Left ventricle myocardium inferior (tissue), 1 donor: Measurements from ENCODE around the gene SLC6A9. TPM values are rescaled to one million over a fixed set of nuclear protein-coding genes. Genes with fewer than 3 reads are reported as not detected.

Experiments used
- DNase-seq: peaks from one replicate; pipeline ENCODE4 v3.0.0-alpha.2; 2020
- H3K27ac ChIP-seq: fragments of 200-600 bp; replicated peaks from 2 replicates; pipeline ENCODE4 v1.8.0; 2021
- H3K27me3 ChIP-seq: fragments of 200-600 bp; 2 replicates; pipeline ENCODE4 v1.8.0; 2021; ENCODE audit warnings: low read depth
- H3K36me3 ChIP-seq: fragments of 200-600 bp; 2 replicates; pipeline ENCODE4 v1.8.0; 2021
- H3K4me1 ChIP-seq: fragments of 200-600 bp; 2 replicates; pipeline ENCODE4 v1.8.0; 2021
- H3K4me3 ChIP-seq: fragments of 200-600 bp; 2 replicates; pipeline ENCODE4 v1.8.0; 2021; ENCODE audit warnings: mild to moderate bottlenecking, moderate library complexity
- H3K9me3 ChIP-seq: fragments of 200-600 bp; replicated peaks from 2 replicates; pipeline ENCODE4 v1.8.0; 2021
- intact Hi-C: fragments of 100-400 bp; cut with micrococcal nuclease; formaldehyde crosslinking; loops from one replicate; pipeline ENCODE4 v1.11.0; 2022
- total RNA-seq: library from RNA; stranded (reverse); fragmentation: NEBNext Ultra II Directional; extraction: Animal tissue kit (Norgen Biotek cat#: 25700); gene quantifications from one replicate; pipeline ENCODE4 v1.2.1, GENCODE V29; 2021
- TF ChIP-seq, protein P1 (sequence below): fragments of 200-600 bp; IDR thresholded peaks from 2 replicates; pipeline ENCODE4 v1.8.0; 2021; ENCODE audit warnings: antibody characterized with exemption, mild to moderate bottlenecking, borderline replicate concordance
- donor health status: DM: no; HTN: yes; CAD: no; lungs with severe emphysema.

The SLC6A9 gene
- total RNA-seq, 1 donor from 2014 or later: 1.2 TPM

DNA sequence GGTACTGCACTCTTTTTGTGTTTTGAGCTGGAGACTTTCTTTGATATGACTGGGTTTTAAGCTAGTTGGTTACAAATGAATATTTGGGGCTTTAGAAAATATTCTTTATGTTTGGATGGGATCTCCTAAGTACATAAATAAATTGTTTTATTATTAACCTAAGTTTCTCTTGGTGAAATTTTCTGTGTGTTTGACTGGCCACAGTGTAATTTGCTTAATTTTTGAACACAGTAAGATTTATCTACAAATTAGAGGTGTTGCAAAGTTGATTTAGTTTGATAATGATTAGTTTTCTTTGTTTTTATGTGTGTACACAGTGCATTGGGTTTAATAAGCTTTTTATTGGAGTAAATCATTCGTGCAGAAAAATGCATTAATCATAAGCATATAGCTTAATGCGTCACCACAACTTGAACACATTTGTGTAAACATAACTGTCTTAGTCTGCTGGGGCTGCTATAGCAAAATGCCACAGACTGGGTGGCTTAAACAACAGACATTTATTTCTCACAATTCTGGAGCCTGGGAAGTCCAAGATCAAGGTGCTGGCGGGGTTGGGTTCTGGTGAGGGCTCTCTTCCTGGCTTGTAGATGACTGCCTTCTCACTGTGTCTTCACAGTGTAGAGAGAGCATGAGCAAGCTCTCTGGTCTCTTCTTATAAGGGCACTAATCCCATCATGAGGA lies 17.4 kb upstream of the SLC6A9 start:
- Histone ChIP-seq H3K27me3 (peaks cover 4% of the 10 kb centered on the region), H3K36me3 (no peaks in the 10 kb centered on the region), H3K27ac (no peak overlapping the region), H3K4me3 (no peak overlapping the region), H3K9me3 (no peaks in the 10 kb centered on the region), H3K4me1 (peaks cover under 1% of the 10 kb centered on the region)
- no peak for DNase-seq
- TF ChIP-seq, protein P1, sequence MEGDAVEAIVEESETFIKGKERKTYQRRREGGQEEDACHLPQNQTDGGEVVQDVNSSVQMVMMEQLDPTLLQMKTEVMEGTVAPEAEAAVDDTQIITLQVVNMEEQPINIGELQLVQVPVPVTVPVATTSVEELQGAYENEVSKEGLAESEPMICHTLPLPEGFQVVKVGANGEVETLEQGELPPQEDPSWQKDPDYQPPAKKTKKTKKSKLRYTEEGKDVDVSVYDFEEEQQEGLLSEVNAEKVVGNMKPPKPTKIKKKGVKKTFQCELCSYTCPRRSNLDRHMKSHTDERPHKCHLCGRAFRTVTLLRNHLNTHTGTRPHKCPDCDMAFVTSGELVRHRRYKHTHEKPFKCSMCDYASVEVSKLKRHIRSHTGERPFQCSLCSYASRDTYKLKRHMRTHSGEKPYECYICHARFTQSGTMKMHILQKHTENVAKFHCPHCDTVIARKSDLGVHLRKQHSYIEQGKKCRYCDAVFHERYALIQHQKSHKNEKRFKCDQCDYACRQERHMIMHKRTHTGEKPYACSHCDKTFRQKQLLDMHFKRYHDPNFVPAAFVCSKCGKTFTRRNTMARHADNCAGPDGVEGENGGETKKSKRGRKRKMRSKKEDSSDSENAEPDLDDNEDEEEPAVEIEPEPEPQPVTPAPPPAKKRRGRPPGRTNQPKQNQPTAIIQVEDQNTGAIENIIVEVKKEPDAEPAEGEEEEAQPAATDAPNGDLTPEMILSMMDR: no peak
- intact Hi-C loops: loop anchor here (10.0 kb wide), 1 partner anchor 284 kb away; no protein-coding TSS in a partner anchor

DNA sequence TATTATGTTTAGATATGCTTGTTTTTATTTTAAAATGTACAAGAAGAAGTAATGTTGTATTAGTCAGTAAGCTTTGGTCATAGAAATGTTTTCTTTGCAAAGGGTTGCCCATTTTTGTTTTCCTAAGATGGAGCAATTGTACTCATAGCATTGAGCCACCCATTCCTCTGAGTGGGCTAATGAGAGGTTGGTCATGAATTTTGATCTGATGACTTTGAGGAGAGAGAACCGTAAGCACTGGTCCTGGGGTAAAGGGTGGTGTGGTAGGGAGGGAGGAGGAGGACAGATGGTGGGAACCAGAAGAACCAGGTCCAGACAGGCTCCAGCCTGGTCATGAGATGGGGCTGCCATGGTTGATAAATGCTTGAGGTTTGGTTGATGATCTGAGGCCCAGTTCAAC lies 15.9 kb upstream of the SLC6A9 start:
- intact Hi-C loops: loop anchor here (10.0 kb wide), 1 partner anchor 282 kb away; no protein-coding TSS in a partner anchor
- no peaks in the 10 kb centered on the region for H3K9me3 ChIP-seq
- H3K27ac ChIP-seq: no peak overlapping the region
- H3K4me1 ChIP-seq: no peaks in the 10 kb centered on the region
- DNase-seq: no peak
- no peaks in the 10 kb centered on the region for H3K36me3 ChIP-seq
- TF ChIP-seq, protein P1: no peak
- H3K27me3 ChIP-seq: peaks cover 14% of the 10 kb centered on the region
- H3K4me3 ChIP-seq: no peak overlapping the region

DNA sequence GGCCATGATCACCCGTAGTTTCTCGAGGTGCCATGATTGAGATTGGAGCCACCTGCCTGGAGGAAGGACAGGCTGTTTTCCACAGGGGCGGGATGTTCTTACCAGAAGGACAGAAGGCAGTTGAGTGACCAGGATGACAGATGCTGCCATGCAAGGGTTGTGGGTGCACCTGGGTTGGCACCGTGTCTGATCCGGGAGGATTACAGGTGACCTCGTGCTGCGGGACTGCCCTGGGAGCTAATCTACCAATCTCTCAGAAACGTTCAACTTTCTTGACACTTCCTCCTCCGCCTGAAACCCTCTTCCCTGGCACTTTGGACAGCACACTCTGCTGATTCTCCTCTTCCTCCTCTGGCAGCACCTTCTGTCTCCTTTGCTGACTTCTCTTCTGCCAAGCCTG lies 13.8 kb upstream of the SLC6A9 start:
- Histone ChIP-seq H3K27me3 (peaks cover 19% of the 10 kb centered on the region), H3K4me1 (no peaks in the 10 kb centered on the region), H3K27ac (no peak overlapping the region), H3K4me3 (no peak overlapping the region), H3K36me3 (no peaks in the 10 kb centered on the region), H3K9me3 (no peaks in the 10 kb centered on the region)
- TF ChIP-seq, protein P1: no peak
- no peak for DNase-seq
- intact Hi-C loops: loop anchor here (10.0 kb wide), 1 partner anchor 280 kb away; no protein-coding TSS in a partner anchor

DNA sequence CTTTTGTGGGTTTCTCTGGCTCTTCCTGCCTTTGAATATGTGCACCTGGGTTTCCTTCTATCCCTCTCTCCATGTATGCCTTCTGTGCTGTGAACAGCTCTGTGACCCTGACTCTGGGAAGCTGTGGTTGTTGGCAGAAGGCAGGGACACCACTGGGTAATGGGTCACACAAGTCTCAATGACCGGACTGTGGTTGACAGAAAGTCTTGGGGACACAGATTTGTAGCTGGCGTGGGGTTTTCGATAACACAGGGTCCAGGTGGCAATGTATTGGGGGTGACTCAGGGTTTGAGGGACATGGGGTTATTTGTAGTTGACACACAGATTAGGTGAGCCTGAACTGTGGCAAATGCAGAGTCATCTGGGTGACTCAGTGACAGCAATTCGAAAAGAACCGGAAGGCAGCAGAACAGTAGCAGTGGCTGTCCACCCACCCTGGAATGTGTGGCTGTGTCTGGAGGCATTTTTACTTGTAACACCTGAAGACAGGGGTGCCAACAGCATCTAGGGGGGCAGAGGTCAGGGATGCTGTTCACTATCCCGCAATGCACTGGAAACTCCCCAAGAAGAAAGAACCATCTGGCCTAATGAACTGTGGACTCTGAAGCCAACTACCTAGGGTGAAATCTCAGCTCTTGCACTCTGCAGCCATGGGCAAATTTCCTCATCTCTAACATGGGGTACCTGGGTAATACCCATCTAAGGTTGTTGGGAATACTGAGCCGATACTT lies 13.0 kb upstream of the SLC6A9 start:
- Histone ChIP-seq H3K27ac (no peak overlapping the region), H3K36me3 (no peaks in the 10 kb centered on the region), H3K9me3 (no peaks in the 10 kb centered on the region), H3K27me3 (peaks cover 19% of the 10 kb centered on the region), H3K4me3 (no peak overlapping the region), H3K4me1 (no peaks in the 10 kb centered on the region)
- TF ChIP-seq, protein P1: no peak
- intact Hi-C loops: loop anchor here (10.0 kb wide), 1 partner anchor 279 kb away; no protein-coding TSS in a partner anchor
- no peak for DNase-seq

DNA sequence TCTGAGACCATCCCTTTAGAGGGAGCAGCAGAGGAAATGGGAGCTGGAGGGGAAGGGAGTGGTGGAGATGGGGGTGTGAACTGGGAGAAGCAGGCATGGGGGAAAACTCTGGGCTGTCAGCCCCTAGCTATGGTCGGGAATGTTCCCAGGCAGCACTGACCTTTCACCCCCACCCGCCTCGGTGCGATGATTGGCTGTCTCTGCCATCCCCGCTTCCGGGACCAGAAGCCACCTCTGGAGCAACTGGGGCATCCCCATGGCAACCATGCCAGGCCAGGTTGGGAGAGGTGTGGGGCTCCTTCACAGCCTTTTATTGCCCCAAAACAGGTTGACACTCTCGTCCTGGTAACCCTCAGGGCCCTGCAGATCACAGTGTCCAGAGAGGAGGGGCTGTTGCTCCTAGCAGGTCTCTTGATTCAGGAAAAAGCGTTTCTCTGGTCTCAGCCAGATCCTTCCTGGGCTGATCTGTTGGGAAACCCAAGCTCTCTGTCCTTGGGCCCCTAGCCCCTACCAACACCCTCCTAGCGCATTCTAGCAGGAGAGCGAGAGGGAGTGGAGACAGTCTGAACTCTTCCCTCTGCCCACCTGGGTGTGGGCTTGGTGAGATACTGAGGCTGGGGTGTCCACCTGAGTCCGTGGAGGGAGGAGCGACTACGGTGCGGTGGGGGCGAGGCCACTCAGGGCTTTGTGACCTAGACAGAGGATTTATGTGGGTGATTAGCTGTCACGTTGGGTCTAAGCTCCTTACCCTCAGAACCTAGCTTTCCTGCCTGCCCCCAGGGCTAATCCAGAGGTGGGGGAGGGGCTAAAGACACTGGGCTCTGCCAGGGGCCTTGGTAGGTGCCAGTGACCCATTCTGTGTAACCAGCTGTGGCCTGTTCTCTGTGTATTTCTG lies 12.2 kb upstream of the SLC6A9 start:
- Histone ChIP-seq H3K36me3 (no peaks in the 10 kb centered on the region), H3K27ac (no peak overlapping the region), H3K27me3 (peaks cover 19% of the 10 kb centered on the region), H3K4me1 (no peaks in the 10 kb centered on the region), H3K9me3 (no peaks in the 10 kb centered on the region), H3K4me3 (no peak overlapping the region)
- TF ChIP-seq, protein P1: no peak
- intact Hi-C loops: loop anchor here (10.0 kb wide), 1 partner anchor 279 kb away; no protein-coding TSS in a partner anchor
- DNase-seq: no peak
